Regular cardiac myocyte (primary cell): ENCODE measurements around the gene ARL17B. TPM values are rescaled to one million over a fixed set of nuclear protein-coding genes. Genes with fewer than 3 reads are reported as not detected.

Experiments
- total RNA-seq: library from RNA; depleted of rRNA; stranded (reverse); fragments of >200 nt; gene quantifications from 2 replicates; pipeline ENCODE4 v1.2.3, GENCODE V29; 2014

The ARL17B gene
- 3.3 and 5.1 TPM in 2 replicates for total RNA-seq

DNA sequence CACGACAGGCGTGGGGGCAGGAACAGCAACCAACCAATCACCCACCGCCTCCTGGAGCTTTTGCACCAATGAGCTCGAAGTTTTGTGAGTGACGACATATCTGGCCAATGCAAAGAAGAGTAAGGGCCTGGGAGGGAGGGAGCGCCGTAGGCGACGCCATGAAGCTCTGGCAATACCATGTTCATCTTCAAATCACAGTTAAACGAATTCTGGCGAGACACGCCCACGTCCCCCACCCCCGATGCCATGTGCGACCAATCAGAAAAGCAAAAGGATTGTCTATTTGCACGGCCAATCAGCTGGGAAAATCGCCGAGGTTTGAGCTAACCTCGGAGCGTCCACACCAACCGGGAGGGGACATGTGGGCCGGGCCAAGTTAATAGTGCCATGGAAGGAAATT is at the start of gene ARL17B:
Gene ARL17B, minus strand, starts transcription at position 12 of the 400 bp plus-strand sequence. CDS start 3,369 bp downstream, outside the sequence.

DNA sequence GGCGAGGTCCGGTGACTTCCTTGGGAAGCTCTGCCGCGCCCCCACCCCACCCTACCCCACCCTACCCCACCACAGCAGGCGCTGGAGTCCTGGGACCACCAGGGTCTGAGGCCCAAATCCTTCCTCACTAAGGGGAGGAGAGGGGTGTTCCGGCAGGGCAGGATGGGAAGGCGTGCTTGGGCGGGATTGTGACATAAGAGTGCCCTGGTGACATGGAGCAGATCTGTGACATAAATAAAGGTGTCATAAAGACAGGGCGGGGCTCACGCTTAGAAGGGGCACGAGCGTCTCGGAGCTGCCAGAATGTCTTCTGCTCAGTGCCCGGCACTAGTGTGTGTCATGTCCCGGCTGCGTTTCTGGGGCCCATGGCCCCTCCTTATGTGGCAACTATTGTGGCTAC is 66.7 kb downstream of the ARL17B start, which contains the start of gene LRRC37A:
Gene LRRC37A, plus strand, starts transcription at position 301 of the 400 bp plus-strand sequence. Its CDS starts 3 bp downstream, at position 304.

Other genes with a start within 250 kb of the ARL17B start
- 67.1 and 163 TPM in 2 replicates for gene KANSL1, start 168.3 kb downstream of the ARL17B start, total RNA-seq
- 1.2 and 3.1 TPM in 2 replicates for gene LRRC37A, start 66.6 kb downstream of the ARL17B start, total RNA-seq
- 2.3 and 6.2 TPM in 2 replicates for gene LRRC37A2, start 150.7 kb upstream of the ARL17B start, total RNA-seq
- 3.3 and 3.9 TPM in 2 replicates for gene ARL17A, start 217.9 kb upstream of the ARL17B start, total RNA-seq
- gene NSF, start 228.9 kb upstream of the ARL17B start, total RNA-seq = 66.8 and 67.5 TPM in 2 replicates